ENCODE measurements around the gene TOPORS.

The TOPORS gene

GRCh38 chr9:32587901-32588300, 35.5 kb upstream of the TOPORS start:
- no peak for TF ChIP-seq CTCF (IDR thresholded peaks at IDR 0.05)
- DNase-seq (ENCODE audit: low spot score), result no peak
- Histone ChIP-seq H3K4me3 (no peak overlapping the region), H3K27ac (no peak overlapping the region)

- Histone ChIP-seq H3K4me3 (no peak overlapping the region), H3K27ac (no peak overlapping the region)
- no peak for TF ChIP-seq CTCF (IDR thresholded peaks at IDR 0.05)
- DNase-seq (ENCODE audit: low spot score), result no peak
Observed at GRCh38 chr9:32584784-32585183, 32.4 kb upstream of the TOPORS start.

GRCh38 chr9:32581512-32582143, 29.2 kb upstream of the TOPORS start:
- no peak overlapping the region for H3K4me3 ChIP-seq
- peak; percentile 32 for TF ChIP-seq CTCF (IDR thresholded peaks at IDR 0.05)
- no peak overlapping the region for H3K27ac ChIP-seq
- DNase-seq (ENCODE audit: low spot score), result no peak

GRCh38 chr9:32580631-32581300, 28.4 kb upstream of the TOPORS start:
- no peak for DNase-seq (ENCODE audit: low spot score)
- Histone ChIP-seq H3K4me3 (no peak overlapping the region), H3K27ac (no peak overlapping the region)
- TF ChIP-seq CTCF (IDR thresholded peaks at IDR 0.05), result no peak

- peak; percentile 66 for TF ChIP-seq CTCF (IDR thresholded peaks at IDR 0.05)
- H3K4me3 ChIP-seq, result no peak overlapping the region
- H3K27ac ChIP-seq, result no peak overlapping the region
- DNase-seq (ENCODE audit: low spot score), result no peak
Observed at GRCh38 chr9:32579706-32580331, 27.4 kb upstream of the TOPORS start.

GRCh38 chr9:32578976-32579375, 26.6 kb upstream of the TOPORS start:
- TF ChIP-seq CTCF (IDR thresholded peaks at IDR 0.05), result no peak
- no peak for DNase-seq (ENCODE audit: low spot score)
- H3K4me3 ChIP-seq, result peak overlapping the region; percentile 29
- no peak overlapping the region for H3K27ac ChIP-seq

GRCh38 chr9:32577316-32577715, 24.9 kb upstream of the TOPORS start:
- TF ChIP-seq CTCF (IDR thresholded peaks at IDR 0.05), result no peak
- DNase-seq (ENCODE audit: low spot score), result no peak
- Histone ChIP-seq H3K4me3 (no peak overlapping the region), H3K27ac (no peak overlapping the region)

All from coronary artery (tissue), 2 donors.